ENCODE measurements around the gene PISD.

Gene PISD

GRCh38 chr22:31626427-31627150 is 35.4 kb downstream of the PISD start:
- Histone ChIP-seq H4K20me1 (ENCODE audit: low read depth, low read length) (no peaks in the 10 kb centered on the region), H3K27ac (ENCODE audit: low read depth, low read length) (no peak overlapping the region), H3K9me2 (replicated peaks; ENCODE audit: insufficient read depth, low read length) (no peaks in the 10 kb centered on the region), H3K9ac (ENCODE audit: low read length) (no peak overlapping the region), H3K9me3 (ENCODE audit: insufficient read depth, low read length) (no peaks in the 10 kb centered on the region), H3K4me3 (ENCODE audit: insufficient read depth, low read length, poor library complexity, severe bottlenecking) (no peak overlapping the region), H3F3A (ENCODE audit: insufficient read depth) (peaks cover 11% of the 10 kb centered on the region; the same call in 1 of the 2 replicates), H3K79me2 (ENCODE audit: insufficient read depth, low read length) (peaks cover 54% of the 10 kb centered on the region), H3K27me3 (ENCODE audit: low read length) (no peaks in the 10 kb centered on the region), H3K36me3 (ENCODE audit: low read length) (no peaks in the 10 kb centered on the region), H2AFZ (ENCODE audit: low read depth, low read length, severe bottlenecking) (no peak overlapping the region), H3K4me2 (ENCODE audit: low read depth, low read length, poor library complexity, severe bottlenecking) (no peak overlapping the region)
- TF ChIP-seq CTCF (IDR thresholded peaks at IDR 0.05; ENCODE audit: insufficient read depth, low read length, poor library complexity, severe bottlenecking) = no peak

GRCh38 chr22:31625661-31626426 is 36.2 kb downstream of the PISD start:
- Histone ChIP-seq H3K27ac (ENCODE audit: low read depth, low read length) (no peak overlapping the region), H3K9ac (ENCODE audit: low read length) (no peak overlapping the region), H3K9me3 (ENCODE audit: insufficient read depth, low read length) (no peaks in the 10 kb centered on the region), H3K36me3 (ENCODE audit: low read length) (no peaks in the 10 kb centered on the region), H3K4me2 (ENCODE audit: low read depth, low read length, poor library complexity, severe bottlenecking) (no peak overlapping the region), H3K79me2 (ENCODE audit: insufficient read depth, low read length) (peaks cover 49% of the 10 kb centered on the region), H2AFZ (ENCODE audit: low read depth, low read length, severe bottlenecking) (no peak overlapping the region), H3F3A (ENCODE audit: insufficient read depth) (peaks cover 4% of the 10 kb centered on the region; the same call in 1 of the 2 replicates), H4K20me1 (ENCODE audit: low read depth, low read length) (no peaks in the 10 kb centered on the region), H3K9me2 (replicated peaks; ENCODE audit: insufficient read depth, low read length) (no peaks in the 10 kb centered on the region), H3K27me3 (ENCODE audit: low read length) (no peaks in the 10 kb centered on the region), H3K4me3 (ENCODE audit: insufficient read depth, low read length, poor library complexity, severe bottlenecking) (no peak overlapping the region)
- TF ChIP-seq CTCF (IDR thresholded peaks at IDR 0.05; ENCODE audit: insufficient read depth, low read length, poor library complexity, severe bottlenecking) (no peak), EZH2phosphoT487 (conservative IDR thresholded peaks at IDR 0.05; ENCODE audit: low read length) (no peak)

- Histone ChIP-seq H3K4me3 (ENCODE audit: insufficient read depth, low read length, poor library complexity, severe bottlenecking) (no peak overlapping the region), H4K20me1 (ENCODE audit: low read depth, low read length) (no peaks in the 10 kb centered on the region), H3K4me2 (ENCODE audit: low read depth, low read length, poor library complexity, severe bottlenecking) (no peak overlapping the region), H3F3A (ENCODE audit: insufficient read depth) (peaks cover 4% of the 10 kb centered on the region; the same call in 1 of the 2 replicates), H3K9me2 (replicated peaks; ENCODE audit: insufficient read depth, low read length) (no peaks in the 10 kb centered on the region), H3K9ac (ENCODE audit: low read length) (no peak overlapping the region), H3K36me3 (ENCODE audit: low read length) (no peaks in the 10 kb centered on the region), H2AFZ (ENCODE audit: low read depth, low read length, severe bottlenecking) (no peak overlapping the region), H3K27me3 (ENCODE audit: low read length) (no peaks in the 10 kb centered on the region), H3K27ac (ENCODE audit: low read depth, low read length) (no peak overlapping the region), H3K9me3 (ENCODE audit: insufficient read depth, low read length) (no peaks in the 10 kb centered on the region), H3K79me2 (ENCODE audit: insufficient read depth, low read length) (peaks cover 49% of the 10 kb centered on the region)
- TF ChIP-seq EZH2phosphoT487 (conservative IDR thresholded peaks at IDR 0.05; ENCODE audit: low read length) (no peak), CTCF (IDR thresholded peaks at IDR 0.05; ENCODE audit: insufficient read depth, low read length, poor library complexity, severe bottlenecking) (no peak)
Observed at GRCh38 chr22:31625257-31625640, 36.8 kb downstream of the PISD start.
